Stimulated activated CD8-positive, alpha-beta memory T cell treated with anti-CD3 and anti-CD28 coated beads, Interleukin-4, amount 100 ng/mL, for 1 hour (primary cell): ENCODE data around the gene PTCH2.
"Not testable (repeated sequence)": the region's sequence is repeated elsewhere in the genome, so short reads cannot be mapped to it uniquely, and the experiment has no call there.

Experiments used
- DNase-seq, 2 donors: peaks; one replicate each; pipeline ENCODE4 v3.0.0-alpha.2; 2020; ENCODE audit warnings: low read depth in 2 of 2, low spot score in 1 of 2

The PTCH2 gene

DNA sequence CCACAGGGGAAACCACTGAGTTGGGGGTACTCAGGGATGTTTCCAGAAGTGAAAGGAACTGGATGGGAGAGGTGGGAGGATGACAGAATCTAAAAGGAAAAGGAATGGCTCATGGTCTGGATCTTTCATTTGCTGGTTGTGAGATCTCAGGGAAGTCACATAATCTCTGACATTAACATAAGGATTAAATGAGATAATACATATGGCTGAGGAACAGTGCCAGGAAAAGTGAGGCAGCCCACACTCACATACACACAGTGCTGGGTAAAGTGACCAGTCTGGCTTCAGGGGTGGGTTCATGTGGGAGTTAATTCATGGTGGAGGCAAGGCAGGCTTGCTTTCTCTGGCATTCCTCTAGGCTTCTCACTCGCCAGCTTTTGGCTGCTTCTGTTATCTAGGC, 3.9 kb upstream of the PTCH2 start:
- DNase-seq: no peak

DNA sequence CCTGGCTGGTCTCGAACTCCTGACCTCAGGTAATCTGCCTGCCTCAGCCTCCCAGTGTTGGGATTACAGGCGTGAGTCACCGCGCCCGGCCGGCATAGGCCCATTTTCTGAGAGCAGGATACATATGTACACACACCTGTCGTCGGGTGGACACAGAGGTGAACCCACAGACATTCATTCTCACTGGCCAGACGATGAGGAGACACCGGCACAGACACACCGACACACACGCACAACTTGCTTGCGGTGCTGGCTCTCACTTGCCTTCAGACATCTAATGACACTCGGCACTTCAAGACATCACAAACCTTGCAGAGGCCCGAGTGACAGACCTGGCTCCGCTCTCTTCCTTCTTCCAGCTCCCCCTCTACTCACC, 579 bp downstream of the PTCH2 start:
- no peak for DNase-seq

- no peak for DNase-seq
Measured at GRCh38 chr1:44839576-44839975, 3.5 kb downstream of the PTCH2 start.

DNA sequence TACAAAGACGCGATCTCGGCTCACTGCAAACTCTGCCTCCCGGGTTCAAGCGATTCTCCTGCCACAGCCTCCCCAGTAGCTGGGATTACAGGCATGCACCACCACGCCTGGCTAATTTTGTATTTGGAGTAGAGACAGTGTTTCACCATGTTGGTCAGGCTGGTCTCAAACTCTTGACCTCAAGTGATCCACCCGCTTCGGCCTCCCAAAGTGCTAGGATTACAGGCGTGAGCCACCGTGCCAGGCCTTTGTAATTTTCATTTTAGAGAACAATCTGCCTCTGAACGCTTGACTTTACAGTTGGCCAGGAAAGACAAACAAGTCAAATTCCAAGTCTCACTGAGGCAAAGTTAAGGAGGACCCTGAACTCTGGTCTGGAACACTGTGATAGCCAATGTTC, 4.8 kb downstream of the PTCH2 start:
- not testable (repeated sequence) for DNase-seq

DNA sequence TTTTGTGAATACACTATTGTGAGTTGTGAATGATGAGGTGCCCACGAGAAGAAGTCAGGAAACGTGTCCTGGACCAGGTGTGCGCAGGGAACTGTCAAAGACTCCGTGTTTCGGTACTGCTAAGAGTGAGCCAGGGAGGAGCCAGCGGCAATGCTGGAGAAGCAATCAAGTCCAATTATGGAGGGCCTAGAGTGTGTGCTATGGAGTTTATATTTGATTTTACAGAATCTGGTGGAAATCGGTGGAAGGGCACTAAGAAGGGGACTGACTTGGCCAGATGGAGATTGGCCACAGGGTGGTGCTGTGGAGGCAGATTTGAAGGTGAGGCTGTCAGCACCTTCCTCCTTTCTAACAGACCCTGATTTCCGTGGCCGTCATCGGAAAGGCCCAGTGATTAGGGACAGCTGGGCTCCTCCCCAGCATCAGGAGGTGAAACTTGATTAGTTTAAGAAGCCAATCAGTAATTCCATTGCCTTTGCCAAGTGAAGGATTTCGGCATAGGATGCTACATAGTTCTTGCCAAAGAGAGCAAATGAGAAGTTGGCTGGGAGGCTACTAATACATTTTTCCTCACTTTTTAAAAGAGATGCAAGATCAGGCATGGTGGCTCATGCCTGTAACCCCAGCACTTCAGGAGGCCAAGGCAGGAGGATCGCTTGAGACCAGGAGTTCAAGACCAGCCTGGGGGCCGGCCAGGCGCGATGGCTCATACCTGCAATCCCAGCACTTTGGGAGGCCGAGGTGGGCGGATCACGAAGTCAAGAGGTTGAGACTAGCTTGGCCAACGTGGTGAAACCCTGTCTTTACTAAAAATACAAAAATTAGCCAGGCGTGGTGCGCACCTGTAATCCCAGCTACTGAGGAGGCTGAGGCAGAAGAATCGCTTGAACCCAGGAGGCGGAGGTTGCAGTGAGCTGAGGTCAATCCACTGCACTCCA, 7.0 kb downstream of the PTCH2 start:
- DNase-seq: peak; percentile 71 to 77

DNA sequence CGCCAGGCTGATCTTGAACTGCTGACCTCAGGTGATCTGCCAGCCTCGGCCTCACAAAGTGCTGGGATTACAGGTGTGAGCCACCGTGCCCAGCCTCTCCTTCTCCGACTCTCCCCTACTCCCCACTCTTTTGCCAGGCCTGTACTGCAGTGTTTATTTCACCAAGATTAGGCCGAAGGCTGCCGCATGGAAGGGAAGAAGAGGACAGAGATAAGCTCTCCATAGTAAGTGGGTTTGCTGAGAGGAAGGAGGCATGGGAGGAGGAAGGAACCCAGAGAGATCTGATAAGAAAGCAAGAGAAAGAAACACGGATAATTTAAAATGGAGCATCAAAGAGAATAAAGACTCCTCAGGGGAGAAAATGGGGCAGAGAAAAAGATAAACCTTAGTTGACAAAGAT, 8.7 kb downstream of the PTCH2 start:
- DNase-seq: no peak

- no peak for DNase-seq
Measured at GRCh38 chr1:44832056-44832705, 10.9 kb downstream of the PTCH2 start.

DNA sequence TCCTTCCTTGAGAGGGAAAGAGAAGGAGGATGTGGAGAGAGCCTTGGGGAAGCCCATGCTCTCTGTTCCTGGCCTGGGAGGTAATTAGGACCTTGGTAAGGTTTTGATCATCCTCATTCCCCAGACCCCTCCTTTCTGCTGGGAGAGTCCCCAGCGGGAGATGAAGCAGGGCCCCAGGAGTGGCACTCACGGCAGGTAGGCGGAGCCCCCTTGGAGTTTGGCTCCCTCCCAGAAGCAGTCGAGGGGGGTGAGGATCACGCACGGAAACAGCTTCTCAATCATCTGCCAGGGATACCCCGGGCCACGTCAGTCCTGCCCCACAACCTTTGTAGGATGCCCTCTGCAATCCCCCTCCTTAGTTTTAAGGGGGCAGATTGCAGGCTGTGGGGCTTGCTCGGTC, 11.5 kb downstream of the PTCH2 start:
- DNase-seq: no peak

DNA sequence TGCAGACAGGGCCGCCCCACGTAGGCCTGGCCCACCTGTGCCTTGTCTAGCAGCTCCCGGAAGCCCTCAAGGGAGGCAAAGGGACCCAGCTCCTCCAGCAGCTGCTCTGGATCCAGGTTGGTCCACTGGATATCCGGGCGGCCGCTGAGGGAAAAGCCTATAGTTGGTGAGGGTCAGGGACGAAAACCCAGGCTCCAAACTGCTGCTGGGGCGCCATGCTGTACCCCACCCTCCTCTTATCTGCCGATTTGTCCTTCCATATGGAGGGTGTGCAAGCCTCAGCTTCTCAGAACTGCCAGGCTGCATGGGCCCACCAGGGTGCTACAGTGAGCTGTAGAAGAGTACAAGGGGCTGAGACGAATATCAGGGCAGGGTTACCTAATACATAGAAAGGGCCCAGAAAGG, 12.2 kb downstream of the PTCH2 start:
- DNase-seq: no peak

DNA sequence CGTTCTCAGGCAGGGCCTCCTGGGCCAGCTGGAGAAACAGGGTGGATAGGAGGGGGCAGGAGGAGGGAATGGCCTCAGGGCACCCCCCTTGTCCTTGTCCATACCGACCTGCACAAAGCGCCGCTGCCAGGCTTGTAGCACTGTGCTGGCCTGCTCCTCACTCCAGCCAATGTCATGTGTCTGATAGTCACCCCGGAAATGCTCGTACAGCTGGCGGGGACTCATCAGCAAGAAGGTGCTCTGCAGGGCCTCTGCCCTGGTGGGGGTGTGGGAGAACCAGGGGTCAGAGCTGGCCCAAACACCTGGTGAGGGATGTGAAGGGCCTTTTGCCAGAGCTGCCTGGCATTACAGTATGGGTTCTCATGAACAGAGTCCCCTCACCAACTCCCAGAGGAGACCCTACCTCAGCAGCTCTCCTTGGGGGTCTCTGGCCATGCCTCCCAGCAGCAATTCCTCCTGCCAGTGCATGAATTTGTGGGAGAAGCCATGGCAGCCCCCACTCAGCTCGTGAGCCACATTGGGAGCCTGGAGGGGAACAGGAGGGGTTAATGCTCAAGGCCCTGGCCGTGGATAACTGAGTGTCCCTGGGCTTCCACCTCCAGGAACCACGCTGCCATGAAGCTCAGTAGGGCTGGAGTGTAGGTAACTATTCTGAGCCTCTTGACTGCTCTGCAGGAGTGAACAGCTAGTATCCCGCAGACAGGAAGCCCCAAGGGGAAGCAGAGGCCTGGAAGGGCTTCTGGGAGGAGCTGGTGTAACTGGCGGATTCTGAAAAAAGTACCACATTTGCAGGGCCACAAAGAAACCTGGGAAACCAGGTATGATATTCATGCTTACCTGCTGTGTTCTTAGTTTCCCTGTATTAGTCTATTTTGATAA, 13.3 kb downstream of the PTCH2 start:
- DNase-seq: no peak

- DNase-seq: no peak
Measured at GRCh38 chr1:44828841-44829440, 14.1 kb downstream of the PTCH2 start.

DNA sequence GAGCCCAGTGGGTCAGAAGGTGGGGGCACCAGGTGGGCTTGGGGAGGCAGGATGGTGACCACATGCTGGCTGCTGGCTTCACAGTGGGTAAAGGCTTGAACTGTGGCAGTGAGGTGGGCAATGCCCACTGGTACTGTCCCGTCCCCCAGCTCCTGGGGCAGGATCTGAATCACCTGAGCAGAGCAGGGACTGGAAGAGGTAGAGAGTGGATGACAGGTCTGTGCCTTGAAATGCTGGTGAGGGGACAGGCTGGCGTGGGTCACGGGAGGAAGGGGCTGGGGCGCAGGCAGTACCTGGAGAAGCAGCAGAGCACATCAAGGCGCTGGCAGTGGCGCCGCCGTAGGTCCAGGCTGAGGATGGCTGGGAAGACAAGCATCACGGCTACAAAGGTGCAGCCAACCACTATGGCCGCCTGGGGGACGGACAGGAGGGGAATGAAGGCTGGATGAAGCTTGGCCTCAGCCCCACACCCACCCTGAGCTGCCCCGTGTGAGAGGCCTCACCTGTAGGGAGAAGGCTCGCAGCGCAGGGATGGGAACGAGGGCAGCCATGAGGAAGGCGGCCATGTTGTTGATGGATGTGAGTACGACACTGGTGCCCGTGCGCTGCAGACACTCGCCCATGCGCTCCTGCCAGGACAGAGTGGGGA, 14.9 kb downstream of the PTCH2 start:
- no peak for DNase-seq

- DNase-seq: no peak
Measured at GRCh38 chr1:44827197-44828002, 15.7 kb downstream of the PTCH2 start.

GRCh38 chr1:44826375-44827196, 16.5 kb downstream of the PTCH2 start:
- no peak for DNase-seq

DNA sequence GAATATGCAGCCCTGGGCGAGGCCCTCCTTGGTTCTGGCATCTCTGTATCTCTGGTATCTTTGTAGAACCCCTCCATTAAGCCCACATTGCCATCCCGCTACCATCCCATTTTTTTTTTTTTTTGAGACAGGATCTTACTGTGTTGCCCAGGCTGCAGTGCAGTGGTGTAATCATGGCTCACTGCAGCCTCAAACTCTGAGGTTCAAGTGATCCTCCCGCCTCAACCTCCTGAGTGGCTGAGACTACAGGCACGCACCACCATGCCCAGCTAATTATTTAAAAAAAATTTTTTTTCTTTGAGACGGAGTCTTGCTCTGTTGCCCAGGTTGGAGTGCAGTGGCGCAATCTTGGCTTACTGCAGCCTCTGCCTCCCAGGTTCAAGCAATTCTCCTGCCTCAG, 18.7 kb downstream of the PTCH2 start:
- not testable (repeated sequence) for DNase-seq

DNA sequence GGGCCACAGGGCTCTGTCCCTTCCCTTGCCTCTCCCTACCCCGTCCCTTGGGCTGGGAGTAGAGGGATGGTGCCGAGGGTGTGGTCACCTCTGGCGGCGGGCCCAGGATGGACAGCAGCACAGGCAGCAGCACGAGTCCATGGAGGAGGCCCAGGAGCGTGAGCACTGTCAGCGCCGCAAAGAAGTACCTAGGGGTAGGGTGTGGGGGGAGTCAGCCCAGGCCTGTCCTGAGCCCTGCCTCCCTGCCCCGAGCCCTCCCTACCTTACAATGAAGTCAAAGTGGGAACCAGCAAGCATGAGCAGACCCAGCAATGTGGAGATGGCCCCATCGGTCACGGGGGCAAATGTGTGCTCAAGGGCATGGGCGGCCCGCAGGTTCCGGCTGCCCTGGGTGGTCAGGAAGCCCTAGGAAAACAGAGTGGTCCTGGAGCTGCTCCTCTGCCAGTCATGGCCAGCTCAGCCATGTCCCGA, 20.0 kb downstream of the PTCH2 start:
- no peak for DNase-seq

DNA sequence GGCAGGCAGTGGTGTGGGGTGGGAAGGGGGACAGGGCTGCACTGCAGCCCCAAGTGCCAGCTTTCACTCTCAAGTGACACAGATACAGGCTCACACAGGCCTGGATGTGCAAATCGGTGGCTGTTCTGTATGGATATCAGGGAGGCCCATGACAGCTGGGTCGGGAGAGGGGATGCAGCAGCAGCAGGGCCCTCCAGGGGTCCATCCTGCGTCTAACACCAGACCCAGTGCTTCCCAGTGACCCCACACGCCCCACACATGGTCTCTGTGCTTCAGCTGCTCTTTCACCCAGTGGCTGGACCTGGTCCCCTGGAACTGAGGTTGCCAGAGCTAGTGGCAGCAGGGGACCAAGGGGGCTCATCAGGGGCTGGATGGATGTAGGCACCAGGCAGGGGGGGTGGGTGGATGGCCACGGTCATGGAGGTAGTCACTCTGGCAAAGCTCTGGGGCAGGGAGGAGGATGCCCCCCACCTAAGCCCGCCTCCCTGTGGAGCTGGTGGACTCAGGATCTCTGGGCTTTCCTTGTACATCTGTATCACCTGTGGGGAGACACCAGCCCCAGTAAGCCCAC, 20.8 kb downstream of the PTCH2 start:
- no peak for DNase-seq

DNA sequence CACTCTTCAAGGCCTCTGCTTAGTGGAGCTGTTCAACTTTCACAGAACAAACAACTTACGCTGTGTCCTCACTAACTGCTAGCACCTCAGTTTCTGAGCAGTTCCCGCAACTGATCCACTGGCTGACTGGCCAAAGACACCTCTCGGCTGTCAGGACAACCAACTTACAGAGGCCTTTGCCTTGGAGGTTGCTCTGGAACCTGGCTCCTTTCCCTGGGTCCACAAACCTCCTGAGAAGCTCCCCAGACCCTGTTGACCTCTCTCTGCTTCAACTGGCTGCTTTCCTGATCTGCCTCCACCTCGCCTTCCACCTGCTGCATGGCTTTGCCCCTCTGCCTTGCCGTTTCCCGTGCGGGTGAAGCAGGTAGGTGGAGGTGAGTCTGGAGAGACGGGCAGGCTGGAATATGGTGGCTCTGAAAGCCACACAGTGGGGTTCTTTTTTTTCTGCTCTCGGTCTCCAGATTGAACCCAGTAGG, 21.8 kb downstream of the PTCH2 start:
- DNase-seq: no peak
